ENCODE measurements around the gene CACNA2D2. TPM values are rescaled to one million over a fixed set of nuclear protein-coding genes. Genes with fewer than 3 reads are reported as not detected.

Gene CACNA2D2
- polyA plus RNA-seq, 1 of the 3 experiments (the other 2 are of a cell fraction) = 1.1 TPM

DNA sequence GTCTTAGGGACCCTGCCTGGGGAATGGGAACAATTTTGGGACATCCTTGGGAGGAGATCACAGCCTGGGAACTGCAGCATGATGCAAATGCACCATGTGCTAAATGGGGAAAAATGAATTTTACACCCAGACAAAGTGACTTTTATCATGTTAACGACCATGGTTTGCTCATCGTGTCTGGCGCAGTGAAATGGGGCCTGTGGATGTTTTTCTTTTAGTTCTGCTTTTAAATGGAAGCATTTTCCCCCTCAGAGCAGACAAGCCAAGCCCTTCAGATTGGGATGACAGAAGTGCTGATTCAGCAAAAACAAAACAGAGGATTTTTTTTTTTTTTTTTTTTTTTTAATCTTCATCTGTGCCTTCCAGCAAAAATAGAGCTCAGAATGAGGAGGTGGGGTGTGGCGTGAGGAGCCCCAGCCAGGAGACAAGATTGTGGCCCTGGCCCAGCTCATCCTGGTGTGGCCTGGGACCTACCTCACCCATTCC, 14.3 kb upstream of the CACNA2D2 start:
- H3K4me1 ChIP-seq (ENCODE audit: control insufficient read depth in 1 of 2, insufficient read depth in 2 of 2, low read depth in 1 of 2, low read length in 1 of 2) = peaks cover 0 to 67% of the 10 kb centered on the region in 2 experiments; a peak in 2 of 4 replicates
- H3K27ac ChIP-seq (ENCODE audit: low read depth in 2 of 2, low read length in 1 of 2) = peak overlapping the region in 1 of 2 experiments; percentile 97; a peak in 2 of 4 replicates
- no peaks in the 10 kb centered on the region for H3K36me3 ChIP-seq (replicated peaks in 1 of 2; ENCODE audit: control insufficient read depth in 1 of 2, insufficient read depth in 2 of 2, low read length in 1 of 2)
- no peak overlapping the region for H3K4me2 ChIP-seq
- H3K9me2 ChIP-seq = no peaks in the 10 kb centered on the region
- H3K9me3 ChIP-seq = no peaks in the 10 kb centered on the region
- 55% methylated on average over 4 of the region's 4 CpGs for WGBS (ENCODE audit: low lambda C conversion rate)
- H2AFZ ChIP-seq (ENCODE audit: low read depth) = no peak overlapping the region
- ChIA-PET CTCF (interaction anchor here (1.0 to 7.3 kb wide), 17 partner anchors 10 to 181 kb away, joined by 3 to 94 read pairs (median 5); partner anchors contain the start of gene MAPKAPK3), POLR2A (interaction anchor here (0.7 to 1.1 kb wide), 2 partner anchors 14 to 136 kb away, joined by 3 read pairs; partner anchors contain the start of gene CACNA2D2)
- H3K27me3 ChIP-seq (ENCODE audit: insufficient read depth) = 0 out of 2 replicates have a peak, but pooled peaks cover 10% of the 10 kb centered on the region
- no peaks in the 10 kb centered on the region for H3F3A ChIP-seq (replicated peaks; ENCODE audit: insufficient read depth)
- no peak for DNase-seq
- H3K79me2 ChIP-seq (ENCODE audit: insufficient read depth) = no peaks in the 10 kb centered on the region
- H4K20me1 ChIP-seq (ENCODE audit: insufficient read depth) = no peaks in the 10 kb centered on the region
- H3K4me3 ChIP-seq (ENCODE audit: low read depth in 2 of 2, low read length in 1 of 2) = no peak overlapping the region
- H3K9ac ChIP-seq = no peak overlapping the region
- TF ChIP-seq RFX5 (IDR thresholded peaks at IDR 0.05; ENCODE audit: low read length) (no peak), NRF1 (IDR thresholded peaks at IDR 0.05; ENCODE audit: low read depth, low read length) (no peak), EP300 (IDR thresholded peaks at IDR 0.05; ENCODE audit: borderline replicate concordance in 1 of 2, low read depth in 1 of 2, low read length in 1 of 2) (no peak), EZH2phosphoT487 (IDR thresholded peaks at IDR 0.05; ENCODE audit: borderline replicate concordance, low read depth) (no peak), JUND (IDR thresholded peaks at IDR 0.05) (no peak), POLR2AphosphoS5 (IDR thresholded peaks at IDR 0.05; ENCODE audit: low read depth, low read length) (no peak), ELF1 (IDR thresholded peaks at IDR 0.05) (no peak), RAD21 (IDR thresholded peaks at IDR 0.05; ENCODE audit: low read length) (no peak), MXI1 (IDR thresholded peaks at IDR 0.05; ENCODE audit: low read depth, low read length) (no peak), RXRA (IDR thresholded peaks at IDR 0.05; ENCODE audit: borderline replicate concordance, low read depth) (no peak)
- TF ChIP-seq, protein P1, sequence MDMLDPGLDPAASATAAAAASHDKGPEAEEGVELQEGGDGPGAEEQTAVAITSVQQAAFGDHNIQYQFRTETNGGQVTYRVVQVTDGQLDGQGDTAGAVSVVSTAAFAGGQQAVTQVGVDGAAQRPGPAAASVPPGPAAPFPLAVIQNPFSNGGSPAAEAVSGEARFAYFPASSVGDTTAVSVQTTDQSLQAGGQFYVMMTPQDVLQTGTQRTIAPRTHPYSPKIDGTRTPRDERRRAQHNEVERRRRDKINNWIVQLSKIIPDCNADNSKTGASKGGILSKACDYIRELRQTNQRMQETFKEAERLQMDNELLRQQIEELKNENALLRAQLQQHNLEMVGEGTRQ (IDR thresholded peaks at IDR 0.05; ENCODE audit: borderline replicate concordance, low read depth, low read length) = no peak
- TF ChIP-seq, protein P2, sequence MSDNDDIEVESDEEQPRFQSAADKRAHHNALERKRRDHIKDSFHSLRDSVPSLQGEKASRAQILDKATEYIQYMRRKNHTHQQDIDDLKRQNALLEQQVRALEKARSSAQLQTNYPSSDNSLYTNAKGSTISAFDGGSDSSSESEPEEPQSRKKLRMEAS (IDR thresholded peaks at IDR 0.05; ENCODE audit: low read depth) = no peak
- TF ChIP-seq, protein P3, sequence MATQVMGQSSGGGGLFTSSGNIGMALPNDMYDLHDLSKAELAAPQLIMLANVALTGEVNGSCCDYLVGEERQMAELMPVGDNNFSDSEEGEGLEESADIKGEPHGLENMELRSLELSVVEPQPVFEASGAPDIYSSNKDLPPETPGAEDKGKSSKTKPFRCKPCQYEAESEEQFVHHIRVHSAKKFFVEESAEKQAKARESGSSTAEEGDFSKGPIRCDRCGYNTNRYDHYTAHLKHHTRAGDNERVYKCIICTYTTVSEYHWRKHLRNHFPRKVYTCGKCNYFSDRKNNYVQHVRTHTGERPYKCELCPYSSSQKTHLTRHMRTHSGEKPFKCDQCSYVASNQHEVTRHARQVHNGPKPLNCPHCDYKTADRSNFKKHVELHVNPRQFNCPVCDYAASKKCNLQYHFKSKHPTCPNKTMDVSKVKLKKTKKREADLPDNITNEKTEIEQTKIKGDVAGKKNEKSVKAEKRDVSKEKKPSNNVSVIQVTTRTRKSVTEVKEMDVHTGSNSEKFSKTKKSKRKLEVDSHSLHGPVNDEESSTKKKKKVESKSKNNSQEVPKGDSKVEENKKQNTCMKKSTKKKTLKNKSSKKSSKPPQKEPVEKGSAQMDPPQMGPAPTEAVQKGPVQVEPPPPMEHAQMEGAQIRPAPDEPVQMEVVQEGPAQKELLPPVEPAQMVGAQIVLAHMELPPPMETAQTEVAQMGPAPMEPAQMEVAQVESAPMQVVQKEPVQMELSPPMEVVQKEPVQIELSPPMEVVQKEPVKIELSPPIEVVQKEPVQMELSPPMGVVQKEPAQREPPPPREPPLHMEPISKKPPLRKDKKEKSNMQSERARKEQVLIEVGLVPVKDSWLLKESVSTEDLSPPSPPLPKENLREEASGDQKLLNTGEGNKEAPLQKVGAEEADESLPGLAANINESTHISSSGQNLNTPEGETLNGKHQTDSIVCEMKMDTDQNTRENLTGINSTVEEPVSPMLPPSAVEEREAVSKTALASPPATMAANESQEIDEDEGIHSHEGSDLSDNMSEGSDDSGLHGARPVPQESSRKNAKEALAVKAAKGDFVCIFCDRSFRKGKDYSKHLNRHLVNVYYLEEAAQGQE (IDR thresholded peaks at IDR 0.05; ENCODE audit: low read depth, low read length) = no peak
- TF ChIP-seq, protein P4, sequence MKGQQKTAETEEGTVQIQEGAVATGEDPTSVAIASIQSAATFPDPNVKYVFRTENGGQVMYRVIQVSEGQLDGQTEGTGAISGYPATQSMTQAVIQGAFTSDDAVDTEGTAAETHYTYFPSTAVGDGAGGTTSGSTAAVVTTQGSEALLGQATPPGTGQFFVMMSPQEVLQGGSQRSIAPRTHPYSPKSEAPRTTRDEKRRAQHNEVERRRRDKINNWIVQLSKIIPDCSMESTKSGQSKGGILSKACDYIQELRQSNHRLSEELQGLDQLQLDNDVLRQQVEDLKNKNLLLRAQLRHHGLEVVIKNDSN (IDR thresholded peaks at IDR 0.05; ENCODE audit: borderline replicate concordance, low read depth) = no peak

Data from SK-N-SH (cell line).